Suprapubic skin (tissue), 4 donors: Measurements from ENCODE around the gene CCDC182. TPM values are rescaled to one million over a fixed set of nuclear protein-coding genes. Genes with fewer than 3 reads are reported as not detected.

ENCODE experiments used
- DNase-seq, 2 donors: peaks; one replicate each; pipeline ENCODE4 v3.0.0-alpha.2; 2019; ENCODE audit warnings: low spot score in 2 of 2
- H3K27ac ChIP-seq: fragments of 200-600 bp; sonication (generic); one replicate; pipeline ENCODE4 v1.5.1; 2019
- H3K27me3 ChIP-seq: fragments of 200-600 bp; sonication (generic); one replicate; pipeline ENCODE4 v1.5.1; 2019
- H3K36me3 ChIP-seq: fragments of 200-600 bp; sonication (generic); one replicate; pipeline ENCODE4 v1.5.1; 2019
- H3K4me1 ChIP-seq: fragments of 200-600 bp; sonication (generic); one replicate; pipeline ENCODE4 v1.5.1; 2019
- H3K4me3 ChIP-seq: fragments of 200-600 bp; sonication (generic); one replicate; pipeline ENCODE4 v1.5.1; 2019; ENCODE audit warnings: mild to moderate bottlenecking
- H3K9me3 ChIP-seq: fragments of 200-600 bp; sonication (generic); one replicate; pipeline ENCODE4 v1.5.1; 2019
- EP300 ChIP-seq: sonication (generic); formaldehyde crosslinking; IDR thresholded peaks from one replicate; pipeline ENCODE4 v1.6.1; 2017; ENCODE audit warnings: antibody characterized with exemption
- POLR2A ChIP-seq, 2 donors: fragments of 450-650 bp; IDR thresholded peaks; one replicate each; pipeline ENCODE4 v1.6.1; 2017; ENCODE audit warnings: antibody characterized with exemption in 2 of 2, mild to moderate bottlenecking in 2 of 2, moderate library complexity in 2 of 2
- POLR2AphosphoS5 ChIP-seq, 3 donors: sonication (generic); formaldehyde crosslinking; IDR thresholded peaks; one replicate each; pipeline ENCODE4 v1.6.1; 2017; ENCODE audit warnings: antibody characterized with exemption in 3 of 3
- WGBS: methylation state at CpG from one replicate; pipeline ENCODE4 v1.1.5; 2018; 5-methylcytosine and 5-hydroxymethylcytosine counted together
- total RNA-seq, 4 donors: library from RNA; depleted of rRNA; stranded (reverse); fragments of >200 nt; gene quantifications; one replicate each; pipeline ENCODE4 v1.1.0, GENCODE V29; 2016
- TF ChIP-seq, protein P1 (sequence below), 2 donors: fragments of 200-600 bp in 1 of 2; fragments of 450-650 bp in 1 of 2; sonication (generic) in 1 of 2; IDR thresholded peaks; one replicate each; pipeline ENCODE4 v1.5.1; 2016 to 2019; ENCODE audit warnings: antibody characterized with exemption in 2 of 2, mild to moderate bottlenecking in 1 of 2, moderate library complexity in 1 of 2

Gene CCDC182
- total RNA-seq, 4 donors from 2014 or later: not detected

DNA sequence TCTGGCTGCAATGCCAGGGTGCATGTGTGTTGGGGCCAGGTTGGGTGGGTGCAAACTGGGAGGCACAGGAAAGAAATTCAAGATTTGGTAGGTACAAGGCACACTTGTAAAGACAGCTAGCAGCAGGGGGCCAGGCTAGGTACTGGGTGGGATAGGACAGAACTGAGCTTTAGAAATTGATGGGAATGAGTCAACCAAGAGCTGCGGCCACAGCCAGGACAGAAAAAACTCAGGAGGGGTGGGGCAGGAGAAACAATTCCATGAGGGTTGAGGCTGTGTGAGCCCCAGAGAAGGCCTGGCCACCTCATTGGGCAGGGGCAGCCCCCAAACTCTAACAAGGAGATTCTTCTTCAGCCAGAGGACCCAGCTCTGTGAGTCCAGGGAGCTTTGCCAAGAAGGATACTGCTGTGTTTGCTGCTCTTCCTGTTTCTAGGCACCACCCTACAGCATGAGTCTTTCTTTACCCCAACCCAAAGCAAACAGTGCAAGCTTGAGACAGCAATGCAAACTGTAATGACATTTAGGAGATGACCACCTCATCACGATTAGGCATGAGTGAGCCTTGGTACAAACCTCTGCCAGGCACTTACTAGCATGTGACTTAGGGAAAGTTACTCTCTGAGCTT, 21.3 kb upstream of the CCDC182 start:
- DNase-seq: no peak
- Histone ChIP-seq H3K4me1 (no peaks in the 10 kb centered on the region), H3K27me3 (peaks cover 33% of the 10 kb centered on the region), H3K4me3 (no peak overlapping the region), H3K9me3 (no peaks in the 10 kb centered on the region), H3K27ac (no peak overlapping the region), H3K36me3 (no peaks in the 10 kb centered on the region)
- 95% methylated on average over 2 of the region's 2 CpGs for WGBS
- no peak for TF ChIP-seq POLR2A (IDR thresholded peaks at IDR 0.05)
- TF ChIP-seq EP300: no peak
- TF ChIP-seq, protein P1, sequence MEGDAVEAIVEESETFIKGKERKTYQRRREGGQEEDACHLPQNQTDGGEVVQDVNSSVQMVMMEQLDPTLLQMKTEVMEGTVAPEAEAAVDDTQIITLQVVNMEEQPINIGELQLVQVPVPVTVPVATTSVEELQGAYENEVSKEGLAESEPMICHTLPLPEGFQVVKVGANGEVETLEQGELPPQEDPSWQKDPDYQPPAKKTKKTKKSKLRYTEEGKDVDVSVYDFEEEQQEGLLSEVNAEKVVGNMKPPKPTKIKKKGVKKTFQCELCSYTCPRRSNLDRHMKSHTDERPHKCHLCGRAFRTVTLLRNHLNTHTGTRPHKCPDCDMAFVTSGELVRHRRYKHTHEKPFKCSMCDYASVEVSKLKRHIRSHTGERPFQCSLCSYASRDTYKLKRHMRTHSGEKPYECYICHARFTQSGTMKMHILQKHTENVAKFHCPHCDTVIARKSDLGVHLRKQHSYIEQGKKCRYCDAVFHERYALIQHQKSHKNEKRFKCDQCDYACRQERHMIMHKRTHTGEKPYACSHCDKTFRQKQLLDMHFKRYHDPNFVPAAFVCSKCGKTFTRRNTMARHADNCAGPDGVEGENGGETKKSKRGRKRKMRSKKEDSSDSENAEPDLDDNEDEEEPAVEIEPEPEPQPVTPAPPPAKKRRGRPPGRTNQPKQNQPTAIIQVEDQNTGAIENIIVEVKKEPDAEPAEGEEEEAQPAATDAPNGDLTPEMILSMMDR (IDR thresholded peaks at IDR 0.05): no peak

DNA sequence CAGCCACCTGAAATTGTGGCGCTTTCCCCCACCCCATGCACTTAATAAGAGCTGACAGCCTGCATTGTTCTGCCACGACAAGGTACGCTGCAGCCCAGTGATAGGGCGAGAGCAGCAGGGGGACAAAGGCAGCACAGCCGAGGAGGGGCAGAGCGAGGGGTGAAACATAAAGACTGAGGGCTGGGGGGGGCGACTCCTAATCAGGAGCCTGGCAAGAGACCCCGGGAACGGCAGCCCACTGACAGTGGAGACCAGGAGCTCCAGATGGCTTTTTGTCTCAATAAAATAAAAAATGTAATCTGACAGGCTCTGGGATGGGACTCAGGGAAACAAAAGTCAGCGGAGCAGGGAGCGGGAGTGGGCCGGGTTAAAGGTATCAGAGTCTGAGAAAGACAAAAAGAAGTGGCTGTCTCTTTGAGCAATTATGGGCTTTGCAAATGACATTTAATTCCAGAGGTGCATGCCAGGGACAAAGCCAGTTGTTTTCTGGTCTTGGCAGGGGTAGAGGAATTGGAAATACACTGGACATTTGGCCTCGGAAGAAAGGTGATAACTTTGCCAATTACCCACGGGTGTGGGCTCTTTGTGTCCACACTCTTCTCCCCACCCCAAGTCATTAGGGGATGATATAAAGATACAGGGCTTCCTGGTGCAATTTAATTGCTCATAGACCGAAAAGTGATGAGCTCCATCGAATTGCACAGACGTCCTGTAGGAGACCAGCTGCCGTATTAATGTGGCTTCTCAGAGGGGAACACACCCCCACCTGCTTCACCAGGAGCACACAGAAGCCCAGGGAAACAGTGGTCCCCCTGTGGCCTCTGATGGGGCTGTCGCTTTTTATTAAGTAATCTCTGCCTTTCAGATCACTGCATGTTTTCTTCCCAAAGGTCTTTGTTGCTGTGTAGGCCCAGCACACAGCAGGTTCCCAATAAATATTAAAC, 17.6 kb upstream of the CCDC182 start:
- Histone ChIP-seq H3K4me3 (no peak overlapping the region), H3K27ac (no peak overlapping the region), H3K36me3 (no peaks in the 10 kb centered on the region), H3K4me1 (no peaks in the 10 kb centered on the region), H3K27me3 (peaks cover 22% of the 10 kb centered on the region), H3K9me3 (no peaks in the 10 kb centered on the region)
- 63% methylated on average over 19 of the region's 19 CpGs for WGBS
- TF ChIP-seq POLR2AphosphoS5 (IDR thresholded peaks at IDR 0.05) (no peak), EP300 (no peak)
- DNase-seq: no peak

DNA sequence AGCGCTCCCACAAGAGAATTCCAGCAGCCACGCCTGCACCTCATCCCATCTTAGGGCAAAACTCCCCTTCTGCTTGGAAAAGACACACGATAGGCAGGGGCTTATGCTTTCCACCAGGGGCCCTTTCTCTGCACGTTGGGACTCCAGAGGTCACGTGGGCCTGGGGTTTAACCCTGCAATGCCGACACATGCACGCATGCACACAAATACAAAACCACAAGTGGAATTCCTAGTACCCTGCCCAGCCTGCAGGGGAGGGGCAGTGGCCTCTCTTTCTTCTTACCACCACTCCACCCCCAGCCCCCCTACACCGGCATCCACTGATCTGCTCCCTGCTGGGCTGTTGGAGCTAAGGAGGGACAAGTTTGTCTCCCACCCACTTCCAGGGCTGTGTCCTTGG, 16.8 kb upstream of the CCDC182 start:
- H3K9me3 ChIP-seq: no peaks in the 10 kb centered on the region
- no peaks in the 10 kb centered on the region for H3K36me3 ChIP-seq
- H3K4me3 ChIP-seq: no peak overlapping the region
- peaks cover 19% of the 10 kb centered on the region for H3K27me3 ChIP-seq
- no peaks in the 10 kb centered on the region for H3K4me1 ChIP-seq
- no peak overlapping the region for H3K27ac ChIP-seq
- 54% methylated on average over 8 of the region's 8 CpGs for WGBS
- DNase-seq: no peak
- TF ChIP-seq EP300: no peak
- TF ChIP-seq POLR2AphosphoS5 (IDR thresholded peaks at IDR 0.05): no peak
- TF ChIP-seq POLR2A (IDR thresholded peaks at IDR 0.05): no peak
- TF ChIP-seq, protein P1 (IDR thresholded peaks at IDR 0.05): no peak

DNA sequence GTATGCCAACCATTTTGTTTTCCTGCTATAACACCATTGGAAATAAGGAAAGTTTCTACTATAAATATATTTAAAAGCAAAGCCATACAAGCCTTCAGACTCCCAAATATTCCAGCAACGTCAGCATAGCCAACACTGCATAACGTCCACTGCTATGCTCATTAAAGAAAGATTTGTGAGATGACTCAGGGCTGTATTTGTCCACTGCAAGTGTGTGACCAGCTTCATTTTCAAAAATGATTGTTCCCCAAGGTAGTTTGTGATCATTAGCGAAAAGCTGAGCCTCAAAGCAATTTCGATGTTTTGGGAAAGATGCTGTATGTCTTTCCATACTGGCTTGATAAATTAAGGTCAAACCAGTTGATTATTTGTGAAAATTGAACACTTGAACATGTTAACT, 14.9 kb upstream of the CCDC182 start:
- H3K27me3 ChIP-seq: peaks cover 19% of the 10 kb centered on the region
- no peaks in the 10 kb centered on the region for H3K9me3 ChIP-seq
- H3K4me3 ChIP-seq: no peak overlapping the region
- no peak overlapping the region for H3K27ac ChIP-seq
- DNase-seq: no peak
- no peak for TF ChIP-seq POLR2A (IDR thresholded peaks at IDR 0.05)
- TF ChIP-seq, protein P1 (IDR thresholded peaks at IDR 0.05): no peak
- no peak for TF ChIP-seq EP300
- no peak for TF ChIP-seq POLR2AphosphoS5 (IDR thresholded peaks at IDR 0.05)
- no peaks in the 10 kb centered on the region for H3K36me3 ChIP-seq
- no peaks in the 10 kb centered on the region for H3K4me1 ChIP-seq
- 82% methylated on average over 4 of the region's 4 CpGs for WGBS

DNA sequence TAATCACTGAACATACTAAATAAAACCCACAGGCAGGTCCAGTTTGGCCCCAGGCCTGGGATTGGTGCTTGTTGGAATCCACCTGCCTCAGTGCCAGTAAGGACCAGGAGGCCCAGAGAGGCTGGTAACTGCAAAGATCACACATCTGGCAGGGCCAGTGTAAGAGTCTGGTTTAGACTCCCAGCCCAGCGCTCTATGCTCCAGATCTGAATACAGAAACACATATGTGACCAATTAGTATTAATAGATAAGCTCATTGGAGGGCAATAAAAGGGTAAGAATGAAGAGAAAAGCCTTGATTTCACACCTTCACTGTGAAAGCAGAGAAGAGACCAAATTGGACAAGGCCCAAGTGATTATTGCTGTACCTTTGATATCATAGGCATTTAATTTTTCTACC, 13.6 kb upstream of the CCDC182 start:
- no peak for TF ChIP-seq EP300
- no peak for TF ChIP-seq POLR2AphosphoS5 (IDR thresholded peaks at IDR 0.05)
- TF ChIP-seq POLR2A (IDR thresholded peaks at IDR 0.05): no peak
- TF ChIP-seq, protein P1 (IDR thresholded peaks at IDR 0.05): no peak
- Histone ChIP-seq H3K27me3 (peaks cover 19% of the 10 kb centered on the region), H3K36me3 (no peaks in the 10 kb centered on the region), H3K27ac (no peak overlapping the region), H3K9me3 (no peaks in the 10 kb centered on the region), H3K4me1 (no peaks in the 10 kb centered on the region), H3K4me3 (no peak overlapping the region)
- DNase-seq: no peak
- 76% methylated on average over 1 of the region's 1 CpG for WGBS
